ENCODE measurements around the gene CAPN13.

CAPN13 gene

GRCh38 chr2:30716123-30716900, 90.9 kb downstream of the CAPN13 start:
- H3K27me3 ChIP-seq (ENCODE audit: control insufficient read depth, insufficient read depth, low read length): no peaks in the 10 kb centered on the region
- H3K9ac ChIP-seq (ENCODE audit: low read depth, low read length): no peak overlapping the region
- no peaks in the 10 kb centered on the region for H3K36me3 ChIP-seq (ENCODE audit: control insufficient read depth, insufficient read depth, low read length)
- no peaks in the 10 kb centered on the region for H3K4me1 ChIP-seq (ENCODE audit: control insufficient read depth, insufficient read depth, low read length)
- no peaks in the 10 kb centered on the region for H3K9me3 ChIP-seq (ENCODE audit: control insufficient read depth, insufficient read depth, low read length)
- H3K4me3 ChIP-seq (ENCODE audit: low read depth, low read length): no peak overlapping the region

GRCh38 chr2:30714811-30715709, 92.2 kb downstream of the CAPN13 start:
- Histone ChIP-seq H3K27me3 (ENCODE audit: control insufficient read depth, insufficient read depth, low read length) (no peaks in the 10 kb centered on the region), H3K4me3 (ENCODE audit: low read depth, low read length) (no peak overlapping the region)

GRCh38 chr2:30713698-30714097, 93.5 kb downstream of the CAPN13 start:
- H3K27me3 ChIP-seq (ENCODE audit: control insufficient read depth, insufficient read depth, low read length): no peaks in the 10 kb centered on the region
- H3K36me3 ChIP-seq (ENCODE audit: control insufficient read depth, insufficient read depth, low read length): no peaks in the 10 kb centered on the region
- H3K9ac ChIP-seq (ENCODE audit: low read depth, low read length): no peak overlapping the region
- H3K4me1 ChIP-seq (ENCODE audit: control insufficient read depth, insufficient read depth, low read length): no peaks in the 10 kb centered on the region
- no peak overlapping the region for H3K4me3 ChIP-seq (ENCODE audit: low read depth, low read length)
- H3K9me3 ChIP-seq (ENCODE audit: control insufficient read depth, insufficient read depth, low read length): no peaks in the 10 kb centered on the region

More at GRCh38 chr2:30714811-30715709, 92.2 kb downstream of the CAPN13 start:
- no peaks in the 10 kb centered on the region for H3K9me3 ChIP-seq (ENCODE audit: control insufficient read depth, insufficient read depth, low read length)
- no peak overlapping the region for H3K9ac ChIP-seq (ENCODE audit: low read depth, low read length)
- H3K4me1 ChIP-seq (ENCODE audit: control insufficient read depth, insufficient read depth, low read length): no peaks in the 10 kb centered on the region
- no peaks in the 10 kb centered on the region for H3K36me3 ChIP-seq (ENCODE audit: control insufficient read depth, insufficient read depth, low read length)

GRCh38 chr2:30711646-30712085, 95.6 kb downstream of the CAPN13 start:
- Histone ChIP-seq H3K4me1 (ENCODE audit: control insufficient read depth, insufficient read depth, low read length) (no peaks in the 10 kb centered on the region), H3K9me3 (ENCODE audit: control insufficient read depth, insufficient read depth, low read length) (no peaks in the 10 kb centered on the region), H3K36me3 (ENCODE audit: control insufficient read depth, insufficient read depth, low read length) (no peaks in the 10 kb centered on the region), H3K9ac (ENCODE audit: low read depth, low read length) (no peak overlapping the region), H3K27me3 (ENCODE audit: control insufficient read depth, insufficient read depth, low read length) (no peaks in the 10 kb centered on the region), H3K4me3 (ENCODE audit: low read depth, low read length) (no peak overlapping the region)

GRCh38 chr2:30710461-30710860, 96.8 kb downstream of the CAPN13 start:
- Histone ChIP-seq H3K27me3 (ENCODE audit: control insufficient read depth, insufficient read depth, low read length) (no peaks in the 10 kb centered on the region), H3K9ac (ENCODE audit: low read depth, low read length) (no peak overlapping the region), H3K36me3 (ENCODE audit: control insufficient read depth, insufficient read depth, low read length) (no peaks in the 10 kb centered on the region)

GRCh38 chr2:30710016-30710415, 97.2 kb downstream of the CAPN13 start:
- H3K4me3 ChIP-seq (ENCODE audit: low read depth, low read length): no peak overlapping the region
- no peaks in the 10 kb centered on the region for H3K4me1 ChIP-seq (ENCODE audit: control insufficient read depth, insufficient read depth, low read length)
- H3K36me3 ChIP-seq (ENCODE audit: control insufficient read depth, insufficient read depth, low read length): no peaks in the 10 kb centered on the region
- H3K9ac ChIP-seq (ENCODE audit: low read depth, low read length): no peak overlapping the region
- no peaks in the 10 kb centered on the region for H3K27me3 ChIP-seq (ENCODE audit: control insufficient read depth, insufficient read depth, low read length)
- H3K9me3 ChIP-seq (ENCODE audit: control insufficient read depth, insufficient read depth, low read length): no peaks in the 10 kb centered on the region

More at GRCh38 chr2:30710461-30710860, 96.8 kb downstream of the CAPN13 start:
- Histone ChIP-seq H3K4me3 (ENCODE audit: low read depth, low read length) (no peak overlapping the region), H3K9me3 (ENCODE audit: control insufficient read depth, insufficient read depth, low read length) (no peaks in the 10 kb centered on the region), H3K4me1 (ENCODE audit: control insufficient read depth, insufficient read depth, low read length) (no peaks in the 10 kb centered on the region)

- no peaks in the 10 kb centered on the region for H3K27me3 ChIP-seq (ENCODE audit: control insufficient read depth, insufficient read depth, low read length)
- H3K4me1 ChIP-seq (ENCODE audit: control insufficient read depth, insufficient read depth, low read length): no peaks in the 10 kb centered on the region
- no peak overlapping the region for H3K9ac ChIP-seq (ENCODE audit: low read depth, low read length)
- no peaks in the 10 kb centered on the region for H3K9me3 ChIP-seq (ENCODE audit: control insufficient read depth, insufficient read depth, low read length)
- H3K36me3 ChIP-seq (ENCODE audit: control insufficient read depth, insufficient read depth, low read length): no peaks in the 10 kb centered on the region
- no peak overlapping the region for H3K4me3 ChIP-seq (ENCODE audit: low read depth, low read length)
These were observed 97.7 kb downstream of the CAPN13 start for GRCh38 chr2:30709516-30709915.

GRCh38 chr2:30708491-30709290, 98.6 kb downstream of the CAPN13 start:
- Histone ChIP-seq H3K9me3 (ENCODE audit: control insufficient read depth, insufficient read depth, low read length) (no peaks in the 10 kb centered on the region), H3K36me3 (ENCODE audit: control insufficient read depth, insufficient read depth, low read length) (no peaks in the 10 kb centered on the region), H3K9ac (ENCODE audit: low read depth, low read length) (no peak overlapping the region), H3K4me1 (ENCODE audit: control insufficient read depth, insufficient read depth, low read length) (no peaks in the 10 kb centered on the region), H3K27me3 (ENCODE audit: control insufficient read depth, insufficient read depth, low read length) (no peaks in the 10 kb centered on the region), H3K4me3 (ENCODE audit: low read depth, low read length) (no peak overlapping the region)

GRCh38 chr2:30707304-30707903, 99.8 kb downstream of the CAPN13 start:
- no peak overlapping the region for H3K9ac ChIP-seq (ENCODE audit: low read depth, low read length)
- H3K9me3 ChIP-seq (ENCODE audit: control insufficient read depth, insufficient read depth, low read length): no peaks in the 10 kb centered on the region
- H3K4me3 ChIP-seq (ENCODE audit: low read depth, low read length): no peak overlapping the region
- H3K4me1 ChIP-seq (ENCODE audit: control insufficient read depth, insufficient read depth, low read length): no peaks in the 10 kb centered on the region
- H3K27me3 ChIP-seq (ENCODE audit: control insufficient read depth, insufficient read depth, low read length): no peaks in the 10 kb centered on the region
- no peaks in the 10 kb centered on the region for H3K36me3 ChIP-seq (ENCODE audit: control insufficient read depth, insufficient read depth, low read length)

GRCh38 chr2:30706534-30707303, 100.5 kb downstream of the CAPN13 start:
- H3K4me1 ChIP-seq (ENCODE audit: control insufficient read depth, insufficient read depth, low read length): no peaks in the 10 kb centered on the region
- no peaks in the 10 kb centered on the region for H3K27me3 ChIP-seq (ENCODE audit: control insufficient read depth, insufficient read depth, low read length)
- no peak overlapping the region for H3K9ac ChIP-seq (ENCODE audit: low read depth, low read length)
- H3K36me3 ChIP-seq (ENCODE audit: control insufficient read depth, insufficient read depth, low read length): no peaks in the 10 kb centered on the region
- H3K9me3 ChIP-seq (ENCODE audit: control insufficient read depth, insufficient read depth, low read length): no peaks in the 10 kb centered on the region
- no peak overlapping the region for H3K4me3 ChIP-seq (ENCODE audit: low read depth, low read length)
